Pancreas (tissue), 10 donors: Measurements from ENCODE around the gene NKD2. TPM values are rescaled to one million over a fixed set of nuclear protein-coding genes. Genes with fewer than 3 reads are reported as not detected.

Source experiments
- ATAC-seq, 4 donors: fragments of 200-7000 bp; cut with Tn5 transposase; one replicate each; pipeline versions ENCODE4 v1.8.0 to v1.9.1; 2020; ENCODE audit warnings: mild to moderate bottlenecking in 4 of 4, moderate library complexity in 4 of 4
- DNase-seq, 6 donors: peaks; one replicate each; pipeline ENCODE4 v3.0.0-alpha.2; 2020
- FAIRE-seq: peaks from 2 replicates; lab custom pipeline; 2012; peaks lifted over from hg19 to GRCh38; lab: Jason Lieb, UNC
- H3K27ac ChIP-seq, 4 donors: fragments of 200-600 bp; sonication (generic); 1 replicate in 3 of 4; 2 replicates in 1 of 4; pipeline versions ENCODE4 v1.5.0 to v1.8.0; 2020
- H3K27me3 ChIP-seq, 4 donors: fragments of 200-600 bp; one replicate each; pipeline ENCODE4 v1.8.0; 2021
- H3K36me3 ChIP-seq, 3 donors: fragments of 200-600 bp; sonication (generic) in 1 of 3; one replicate each; pipeline versions ENCODE4 v1.5.0 to v1.8.0; 2020 to 2021
- H3K4me1 ChIP-seq, 3 donors: fragments of 200-600 bp; one replicate each; pipeline ENCODE4 v1.8.0; 2021
- H3K4me3 ChIP-seq, 4 donors: fragments of 200-600 bp; sonication (generic) in 2 of 4; one replicate each; pipeline versions ENCODE4 v1.5.0 to v1.8.0; 2020 to 2021
- H3K9me3 ChIP-seq, 4 donors: fragments of 200-600 bp; one replicate each; pipeline ENCODE4 v1.8.0; 2021
- WGBS, 2 donors: extraction: QIAGEN DNeasy Blood & Tissue Kit; methylation state at CpG; one replicate each; pipeline ENCODE4 v1.1.7; 2013; 5-methylcytosine and 5-hydroxymethylcytosine counted together
- intact Hi-C, 3 donors: fragments of 100-400 bp; cut with DNase I; formaldehyde crosslinking; loops; one replicate each; pipeline versions ENCODE4 v1.11.1 to v1.14.2; 2022
- polyA plus RNA-seq, 2 donors: library from polyadenylated mRNA; stranded (reverse); fragments of 200-250 nt; gene quantifications; one replicate each; pipeline ENCODE4 v1.2.3, GENCODE V29; 2013
- total RNA-seq, 6 donors: library from RNA; stranded (reverse); fragmentation: NEBNext Ultra II Directional in 4 of 6; extraction: Animal tissue kit (Norgen Biotek cat#: 25700) in 4 of 6; gene quantifications; one replicate each; pipeline versions ENCODE4 v1.2.1 to v1.2.4, GENCODE V29; 2021 to 2023
- TF ChIP-seq, protein P1 (sequence below), 4 donors: fragments of 200-600 bp; sonication (generic) in 3 of 4; IDR thresholded peaks; one replicate each; pipeline versions ENCODE4 v1.5.0 to v1.8.0; 2021; ENCODE audit warnings: antibody characterized with exemption in 4 of 4
- donor health status: healthy with polysubstance abuse.
- donor health status: DM: no; HTN: no; CAD: no; lungs with moderate emphysema.
- donor health status: DM: no; HTN: no; CAD: no.
- donor health status: control.
- donor health status: control.
- donor health status: Bipolar disorder and iron deficiency.
- donor health status: DM: yes; HTN: yes; CAD: no.
- donor health status: DM: no; HTN: no; CAD: no.
- donor health status: DM: no; HTN: no; CAD: no.
- donor health status: DM: yes; HTN: yes; CAD: no.

NKD2 gene
- total and polyA plus RNA-seq, 8 donors, result 1.8 to 18.6 (median 4.3) TPM

- intact Hi-C loops, result no loop called here
- no peaks in the 10 kb centered on the region for H3K27me3 ChIP-seq
- no peak for DNase-seq
- WGBS, 2 donors, result 61 to 76% methylated on average over 15 of the region's 15 CpGs
- H3K4me1 ChIP-seq, result no peaks in the 10 kb centered on the region
- no peaks in the 10 kb centered on the region for H3K9me3 ChIP-seq
- no peaks in the 10 kb centered on the region for H3K36me3 ChIP-seq
- H3K4me3 ChIP-seq, result no peak overlapping the region
- H3K27ac ChIP-seq, result no peak overlapping the region
- ATAC-seq, result no peak
- FAIRE-seq, result no peak
- TF ChIP-seq, protein P1, sequence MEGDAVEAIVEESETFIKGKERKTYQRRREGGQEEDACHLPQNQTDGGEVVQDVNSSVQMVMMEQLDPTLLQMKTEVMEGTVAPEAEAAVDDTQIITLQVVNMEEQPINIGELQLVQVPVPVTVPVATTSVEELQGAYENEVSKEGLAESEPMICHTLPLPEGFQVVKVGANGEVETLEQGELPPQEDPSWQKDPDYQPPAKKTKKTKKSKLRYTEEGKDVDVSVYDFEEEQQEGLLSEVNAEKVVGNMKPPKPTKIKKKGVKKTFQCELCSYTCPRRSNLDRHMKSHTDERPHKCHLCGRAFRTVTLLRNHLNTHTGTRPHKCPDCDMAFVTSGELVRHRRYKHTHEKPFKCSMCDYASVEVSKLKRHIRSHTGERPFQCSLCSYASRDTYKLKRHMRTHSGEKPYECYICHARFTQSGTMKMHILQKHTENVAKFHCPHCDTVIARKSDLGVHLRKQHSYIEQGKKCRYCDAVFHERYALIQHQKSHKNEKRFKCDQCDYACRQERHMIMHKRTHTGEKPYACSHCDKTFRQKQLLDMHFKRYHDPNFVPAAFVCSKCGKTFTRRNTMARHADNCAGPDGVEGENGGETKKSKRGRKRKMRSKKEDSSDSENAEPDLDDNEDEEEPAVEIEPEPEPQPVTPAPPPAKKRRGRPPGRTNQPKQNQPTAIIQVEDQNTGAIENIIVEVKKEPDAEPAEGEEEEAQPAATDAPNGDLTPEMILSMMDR (IDR thresholded peaks at IDR 0.05), result no peak
These were observed 32.9 kb downstream of the NKD2 start for GRCh38 chr5:1041225-1042143.

DNA sequence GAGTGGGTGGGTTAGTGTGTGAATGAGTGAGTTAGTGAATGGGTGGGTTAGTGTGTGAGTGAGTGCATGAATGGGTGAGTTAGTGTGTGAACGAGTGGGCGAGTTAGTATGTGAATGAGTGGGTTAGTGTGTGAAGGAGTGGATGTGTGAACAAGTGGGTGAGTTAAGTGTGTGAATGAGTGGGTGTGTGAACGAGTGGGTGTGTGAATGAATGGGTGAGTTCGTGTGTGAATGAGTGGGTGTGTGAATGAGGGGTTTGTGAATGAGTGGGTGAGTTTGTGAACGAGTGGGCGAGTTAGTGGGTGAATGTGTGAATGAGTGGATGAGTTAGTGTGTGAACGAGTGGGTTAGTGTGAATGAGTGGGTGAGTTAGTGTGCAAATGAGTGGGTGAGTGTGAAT, 34.0 kb downstream of the NKD2 start:
- no peak for DNase-seq
- Histone ChIP-seq H3K9me3 (no peaks in the 10 kb centered on the region), H3K27me3 (no peaks in the 10 kb centered on the region), H3K27ac (no peak overlapping the region), H3K4me1 (no peaks in the 10 kb centered on the region), H3K4me3 (no peak overlapping the region), H3K36me3 (no peaks in the 10 kb centered on the region)
- TF ChIP-seq, protein P1 (IDR thresholded peaks at IDR 0.05), result no peak
- no peak for ATAC-seq
- WGBS, 2 donors, result 68 to 79% methylated on average over 7 of the region's 7 CpGs
- FAIRE-seq, result no peak
- intact Hi-C loops, result no loop called here

DNA sequence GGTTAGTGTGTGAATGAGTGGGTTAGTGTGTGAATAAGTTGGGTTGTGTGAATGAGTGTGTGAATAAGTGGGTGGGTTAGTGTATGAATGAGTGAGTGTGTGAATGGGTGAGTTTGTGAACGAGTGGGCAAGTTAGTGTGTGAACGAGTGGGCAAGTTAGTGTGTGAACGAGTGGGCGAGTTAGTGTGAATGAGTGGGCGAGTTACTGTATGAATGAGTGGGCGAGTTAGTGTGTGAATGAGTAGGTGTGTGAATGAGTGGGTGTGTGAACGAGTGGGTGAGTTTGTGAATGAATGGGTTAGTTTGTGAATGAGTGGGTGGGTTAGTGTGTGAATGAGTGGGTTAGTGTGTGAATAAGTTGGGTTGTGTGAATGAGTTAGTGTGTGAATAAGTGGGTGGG, 34.7 kb downstream of the NKD2 start:
- Histone ChIP-seq H3K9me3 (no peaks in the 10 kb centered on the region), H3K4me1 (no peaks in the 10 kb centered on the region), H3K4me3 (no peak overlapping the region), H3K36me3 (no peaks in the 10 kb centered on the region), H3K27ac (no peak overlapping the region), H3K27me3 (no peaks in the 10 kb centered on the region)
- DNase-seq (no peak), ATAC-seq (no peak), FAIRE-seq (no peak)
- TF ChIP-seq, protein P1 (IDR thresholded peaks at IDR 0.05), result no peak
- 63 to 76% methylated on average over 7 of the region's 7 CpGs for WGBS, 2 donors
- intact Hi-C loops, result no loop called here

DNA sequence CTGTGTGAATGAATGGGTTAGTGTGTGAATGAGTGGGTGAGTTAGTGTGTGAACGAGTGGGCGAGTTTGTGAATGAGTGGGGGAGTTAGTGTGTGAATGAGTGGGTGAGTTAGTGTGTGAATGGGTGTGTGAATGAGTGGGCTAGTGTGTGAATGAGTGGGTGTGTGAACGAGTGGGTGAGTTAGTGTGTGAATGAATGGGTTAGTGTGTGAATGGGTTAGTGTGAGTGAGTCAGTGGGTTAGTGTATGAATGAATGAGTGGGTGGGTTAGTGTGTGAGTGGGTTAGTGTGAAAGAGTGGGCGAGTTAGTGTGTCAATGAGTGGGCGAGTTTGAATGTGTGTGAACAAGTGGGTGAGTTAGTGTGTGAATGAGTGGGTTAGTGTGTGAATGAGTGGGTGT, 35.5 kb downstream of the NKD2 start:
- no peaks in the 10 kb centered on the region for H3K9me3 ChIP-seq
- H3K27me3 ChIP-seq, result no peaks in the 10 kb centered on the region
- WGBS, 2 donors, result 61 to 70% methylated on average over 5 of the region's 5 CpGs
- no peaks in the 10 kb centered on the region for H3K4me1 ChIP-seq
- no peak overlapping the region for H3K27ac ChIP-seq
- intact Hi-C loops, result no loop called here
- H3K36me3 ChIP-seq, result no peaks in the 10 kb centered on the region
- H3K4me3 ChIP-seq, result no peak overlapping the region
- TF ChIP-seq, protein P1 (IDR thresholded peaks at IDR 0.05), result no peak
- no peak for DNase-seq
- no peak for FAIRE-seq
- no peak for ATAC-seq

- intact Hi-C loops, result no loop called here
- FAIRE-seq (no peak), DNase-seq (no peak)
These were observed 37.5 kb downstream of the NKD2 start for GRCh38 chr5:1045960-1046560.

More at GRCh38 chr5:1045960-1046560, 37.5 kb downstream of the NKD2 start:
- 69 to 78% methylated on average over 9 of the region's 9 CpGs for WGBS, 2 donors
- no peaks in the 10 kb centered on the region for H3K9me3 ChIP-seq
- TF ChIP-seq, protein P1 (IDR thresholded peaks at IDR 0.05), result no peak
- no peak overlapping the region for H3K27ac ChIP-seq
- H3K27me3 ChIP-seq, result no peaks in the 10 kb centered on the region
- no peak for ATAC-seq
- no peaks in the 10 kb centered on the region for H3K36me3 ChIP-seq
- no peak overlapping the region for H3K4me3 ChIP-seq
- no peaks in the 10 kb centered on the region for H3K4me1 ChIP-seq
